ENCODE data around the gene EPHA1. TPM values are rescaled to one million over a fixed set of nuclear protein-coding genes. Genes with fewer than 3 reads are reported as not detected.
"Not testable (repeated sequence)": the region's sequence is repeated elsewhere in the genome, so short reads cannot be mapped to it uniquely, and the experiment has no call there.

Gene EPHA1
- total RNA-seq, 1 donor: 6.2 TPM

GRCh38 chr7:143433759-143434158 lies 25.1 kb upstream of the EPHA1 start:
- DNase-seq (ENCODE audit: low read depth in 2 of 3, low spot score in 2 of 3): no peak

- no peak for DNase-seq (ENCODE audit: low read depth in 2 of 3, low spot score in 2 of 3)
Measured at GRCh38 chr7:143431109-143431508, 22.5 kb upstream of the EPHA1 start.

- no peak for DNase-seq (ENCODE audit: low read depth in 2 of 3, low spot score in 2 of 3)
Measured at GRCh38 chr7:143429770-143430698, 21.4 kb upstream of the EPHA1 start.

- no peak for DNase-seq (ENCODE audit: low read depth in 2 of 3, low spot score in 2 of 3)
Measured at GRCh38 chr7:143426479-143427142, 18.0 kb upstream of the EPHA1 start.

DNA sequence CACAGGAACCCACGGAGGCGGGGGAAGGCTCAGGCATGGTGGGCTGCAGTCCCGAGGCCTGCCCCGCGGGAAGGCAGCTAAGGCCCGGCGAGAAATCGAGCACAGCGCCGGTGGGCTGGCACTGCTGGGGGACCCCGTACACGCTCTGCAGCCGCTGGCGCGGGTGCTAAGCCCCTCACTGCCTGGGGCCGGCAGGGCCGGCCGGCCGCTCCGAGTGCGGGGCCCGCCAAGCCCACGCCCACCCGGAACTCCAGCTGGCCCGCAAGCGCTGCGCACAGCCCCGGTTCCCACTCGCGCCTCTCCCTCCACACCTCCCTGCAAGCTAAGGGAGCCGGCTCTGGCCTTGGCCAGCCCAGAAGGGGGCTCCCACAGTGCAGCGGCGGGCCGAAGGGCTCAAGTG lies 15.8 kb upstream of the EPHA1 start:
- DNase-seq (ENCODE audit: low read depth in 2 of 3, low spot score in 2 of 3): not testable (repeated sequence)

DNA sequence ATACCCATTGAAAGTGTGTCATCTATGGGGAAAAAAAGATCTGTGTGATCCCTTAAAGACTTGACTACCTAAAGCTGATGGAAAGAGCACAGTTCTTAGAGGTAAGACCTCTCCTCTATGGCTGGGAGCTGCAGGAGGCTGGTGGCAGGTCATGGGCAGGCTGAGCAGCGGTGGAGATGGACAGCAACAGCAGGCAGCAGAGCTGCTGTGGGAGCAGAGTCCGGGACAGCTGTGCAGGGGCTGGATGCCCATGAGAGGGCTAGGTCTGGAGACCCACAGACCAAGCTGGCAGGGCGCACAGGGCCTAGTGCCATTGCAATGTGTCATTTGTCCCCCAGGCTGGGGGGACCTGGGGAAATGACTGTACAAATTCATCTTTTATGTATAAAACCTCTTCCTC lies 13.4 kb upstream of the EPHA1 start:
- no peak for DNase-seq (ENCODE audit: low read depth in 2 of 3, low spot score in 2 of 3)

- DNase-seq (ENCODE audit: low read depth in 2 of 3, low spot score in 2 of 3): not testable (repeated sequence)
Measured at GRCh38 chr7:143420624-143421023, 12.0 kb upstream of the EPHA1 start.

- no peak for DNase-seq (ENCODE audit: low read depth in 2 of 3, low spot score in 2 of 3)
Measured at GRCh38 chr7:143419880-143420279, 11.2 kb upstream of the EPHA1 start.

DNA sequence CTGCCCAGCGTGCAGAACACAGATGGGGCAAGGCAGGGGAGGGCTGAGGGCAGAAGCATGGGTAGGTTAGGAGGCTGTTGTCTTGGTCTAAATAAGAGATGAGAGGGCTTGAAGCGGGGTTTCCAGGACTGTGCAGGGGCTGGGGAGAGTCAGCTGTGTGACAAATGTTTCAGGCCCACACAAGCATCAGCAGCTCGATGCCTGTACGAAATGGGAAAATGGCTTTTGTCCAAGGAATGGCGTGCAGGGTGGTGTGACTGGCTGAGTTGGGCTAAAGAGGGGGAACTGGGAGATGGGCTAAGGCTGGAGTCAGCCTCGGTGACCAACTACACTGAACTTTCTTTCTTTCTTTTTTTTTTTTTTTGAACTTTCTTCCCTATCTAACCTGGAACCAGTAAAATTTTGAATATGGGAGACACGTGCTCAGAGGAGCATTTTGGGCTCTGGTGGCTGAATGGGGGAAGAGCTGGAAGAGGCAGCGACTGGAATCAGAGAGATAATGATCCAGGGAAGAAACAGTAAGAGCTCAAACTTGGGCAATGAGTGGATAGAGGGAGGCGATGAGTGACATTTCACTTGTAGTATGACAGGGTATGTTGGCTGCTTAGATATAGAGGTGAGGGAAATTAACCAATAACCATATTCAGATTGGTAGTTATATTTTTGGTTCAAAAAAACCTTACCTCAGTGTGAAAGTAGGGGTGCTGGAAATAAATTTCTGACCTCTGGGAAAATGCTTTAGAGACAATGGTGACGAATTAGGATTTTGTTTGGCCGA lies 10.2 kb upstream of the EPHA1 start:
- DNase-seq (ENCODE audit: low read depth in 2 of 3, low spot score in 2 of 3): no peak

DNA sequence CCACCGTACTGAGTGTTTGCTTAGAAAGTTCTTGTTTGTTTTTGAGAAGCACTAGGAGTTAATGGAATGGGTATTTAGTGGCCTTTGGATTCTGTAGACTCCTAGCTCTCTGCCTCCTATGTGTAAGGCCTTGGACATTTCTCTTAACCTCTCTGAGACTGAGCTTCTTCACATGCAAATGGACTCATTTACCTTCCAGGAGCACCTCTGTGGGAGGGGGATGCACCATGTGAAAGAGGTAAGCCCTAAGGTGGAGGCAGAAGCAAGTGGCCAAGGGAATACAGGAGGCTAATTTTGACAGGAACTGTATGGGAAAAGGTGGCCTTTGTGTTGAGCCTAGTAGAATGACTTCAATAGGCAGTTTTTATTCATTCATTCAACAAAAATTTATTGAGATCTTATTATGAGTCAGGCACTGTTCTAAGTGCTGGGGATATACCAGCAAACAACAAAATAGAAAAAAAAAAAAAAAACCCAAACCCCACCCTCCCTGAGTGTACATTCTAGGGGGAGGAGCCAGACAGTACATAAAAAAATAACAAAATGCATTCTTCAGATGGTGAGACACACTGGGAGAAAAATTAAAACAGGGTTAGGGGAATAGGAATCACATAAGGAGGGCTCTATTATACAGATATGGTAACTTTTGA lies 9.2 kb upstream of the EPHA1 start:
- DNase-seq (ENCODE audit: low read depth in 2 of 3, low spot score in 2 of 3): no peak

GRCh38 chr7:143416565-143417149 lies 8.0 kb upstream of the EPHA1 start:
- peak; percentile 23 to 76 (median 38) for DNase-seq (ENCODE audit: low read depth in 2 of 3, low spot score in 2 of 3)

- no peak for DNase-seq (ENCODE audit: low read depth in 2 of 3, low spot score in 2 of 3)
Measured at GRCh38 chr7:143415742-143416397, 7.2 kb upstream of the EPHA1 start.

- not testable (repeated sequence) for DNase-seq (ENCODE audit: low read depth in 2 of 3, low spot score in 2 of 3)
Measured at GRCh38 chr7:143415209-143415608, 6.6 kb upstream of the EPHA1 start.

- no peak for DNase-seq (ENCODE audit: low read depth in 2 of 3, low spot score in 2 of 3)
Measured at GRCh38 chr7:143413123-143413522, 4.5 kb upstream of the EPHA1 start.

DNA sequence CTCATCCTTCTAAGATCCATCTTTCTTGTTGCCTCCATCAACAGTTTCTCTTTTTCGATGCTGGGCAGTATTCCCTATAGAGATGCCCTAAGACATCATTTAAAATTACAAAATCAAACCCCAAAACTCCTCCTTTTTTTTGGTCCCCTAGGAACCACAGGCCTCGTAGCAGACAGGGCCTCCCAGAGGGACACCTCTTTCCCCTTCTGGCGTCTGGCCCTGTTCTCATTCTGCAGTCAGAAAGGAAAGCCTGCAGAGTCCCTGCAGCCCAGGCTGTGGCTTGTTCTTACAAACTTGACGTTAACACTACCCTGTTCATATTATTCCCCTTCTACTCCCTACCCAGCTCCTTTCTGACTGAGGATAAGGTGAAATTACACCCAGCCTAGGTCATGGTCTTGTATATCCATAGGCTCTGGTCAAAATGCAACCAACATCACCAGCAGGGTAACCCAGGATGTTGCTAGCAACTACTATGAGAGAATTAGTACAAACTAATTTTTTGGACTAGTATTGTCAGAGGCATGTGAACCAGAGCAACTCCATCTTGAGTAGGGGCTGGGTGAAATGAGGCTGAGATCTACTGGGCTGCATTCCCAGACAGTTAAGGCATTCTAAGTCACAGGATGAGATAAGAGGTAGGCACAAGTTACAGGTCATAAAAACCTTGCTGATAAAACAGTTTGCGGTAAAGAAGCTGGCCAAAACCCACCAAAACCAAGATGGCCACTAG lies 3.5 kb upstream of the EPHA1 start:
- DNase-seq (ENCODE audit: low read depth in 2 of 3, low spot score in 2 of 3): no peak

DNA sequence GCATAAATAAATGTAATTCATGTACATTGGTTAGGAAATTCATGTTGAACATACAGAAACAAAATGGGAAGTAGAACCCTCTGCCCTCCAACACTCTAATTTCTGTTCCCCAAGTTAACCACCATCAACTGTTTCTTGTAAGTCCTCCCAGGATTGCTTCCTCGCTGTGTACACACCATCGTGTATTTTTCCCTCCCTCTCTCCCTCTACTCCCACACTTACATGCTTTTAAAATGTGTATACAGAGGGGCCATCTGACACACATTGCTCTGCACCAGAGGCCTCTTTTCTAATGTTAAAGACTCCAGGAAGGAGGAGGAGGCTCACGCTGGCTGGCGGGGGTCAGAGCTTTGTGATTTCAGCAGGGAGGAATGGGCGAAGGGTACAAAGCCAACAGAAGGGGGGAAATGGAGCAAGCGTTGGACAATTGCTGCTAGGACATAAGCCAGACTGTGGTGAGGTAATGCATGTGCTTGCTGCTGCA lies 1.9 kb upstream of the EPHA1 start:
- DNase-seq (ENCODE audit: low read depth in 2 of 3, low spot score in 2 of 3): no peak

- DNase-seq (ENCODE audit: low read depth in 2 of 3, low spot score in 2 of 3): no peak
Measured at GRCh38 chr7:143408252-143408685, 387 bp downstream of the EPHA1 start.

DNA sequence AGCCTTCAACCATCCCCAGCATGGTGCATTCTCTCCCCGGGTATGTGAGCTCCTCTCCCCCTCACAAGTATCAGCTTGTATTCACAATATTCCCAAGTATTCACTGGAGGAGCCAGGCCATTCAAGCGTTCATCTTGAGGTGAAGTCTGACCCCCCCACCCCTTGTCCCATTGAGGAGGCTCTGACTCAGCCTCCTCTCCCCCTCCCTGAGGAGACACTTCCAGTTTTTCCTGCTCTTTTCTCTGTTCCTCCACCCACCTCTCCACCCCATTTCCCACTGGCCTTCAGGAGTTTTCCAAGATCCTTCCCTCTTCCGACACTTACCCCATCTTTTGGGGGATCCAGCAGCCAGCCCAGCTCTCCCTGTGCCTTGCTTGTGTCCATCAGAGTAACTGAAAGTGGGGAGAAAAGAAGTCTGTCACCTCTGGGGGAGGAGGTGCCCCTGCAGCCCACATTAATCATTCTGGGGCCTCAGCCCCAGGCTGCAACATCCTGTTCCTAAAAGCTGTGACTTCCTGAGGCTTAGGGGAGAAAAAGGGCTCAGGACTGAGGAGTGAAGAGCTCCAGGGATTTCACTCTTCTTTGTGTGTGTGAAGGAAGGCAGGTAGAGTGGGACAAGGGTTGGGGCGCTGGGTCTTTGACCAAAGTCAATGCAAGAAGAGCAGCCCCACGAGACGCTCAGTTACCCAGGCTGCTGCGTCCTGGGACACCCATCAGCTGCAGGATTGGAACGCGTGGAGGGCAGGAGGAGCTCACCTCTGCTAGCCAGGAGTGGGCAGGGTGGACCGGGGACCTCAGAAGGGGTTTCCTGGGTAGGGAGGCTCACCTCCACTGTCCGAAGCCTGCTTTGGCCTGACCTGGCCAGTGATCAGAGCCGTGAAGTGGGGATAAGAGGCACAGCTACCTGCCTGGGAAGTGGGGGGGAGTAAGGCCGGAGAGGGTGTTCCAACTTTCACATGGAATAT lies 1.1 kb downstream of the EPHA1 start:
- DNase-seq (ENCODE audit: low read depth in 2 of 3, low spot score in 2 of 3): no peak

Measured in hematopoietic multipotent progenitor cell (in vitro differentiated cells).